HG02623 (cell line): ENCODE data around the gene GARIN5A.
"Not testable (repeated sequence)": the region's sequence is repeated elsewhere in the genome, so short reads cannot be mapped to it uniquely, and the experiment has no call there.

Experiments
- ATAC-seq: cut with Tn5 transposase; IDR thresholded peaks from one replicate; pipeline ENCODE4 v1.9.1; 2021; ENCODE audit warnings: moderate library complexity; ENCODE audit not compliant: unreplicated experiment

GARIN5A gene

GRCh38 chr19:50465986-50466705 is 10.5 kb downstream of the GARIN5A start:
- no peak for ATAC-seq

GRCh38 chr19:50465000-50465399 is 11.6 kb downstream of the GARIN5A start:
- ATAC-seq = no peak

GRCh38 chr19:50464348-50464747 is 12.3 kb downstream of the GARIN5A start:
- ATAC-seq = no peak

GRCh38 chr19:50462970-50463369 is 13.7 kb downstream of the GARIN5A start:
- ATAC-seq = no peak

GRCh38 chr19:50461066-50461875 is 15.4 kb downstream of the GARIN5A start:
- ATAC-seq = no peak

GRCh38 chr19:50460161-50460765 is 16.4 kb downstream of the GARIN5A start:
- no peak for ATAC-seq

- ATAC-seq = no peak
Measured at GRCh38 chr19:50459638-50460037, 17.0 kb downstream of the GARIN5A start.

GRCh38 chr19:50459067-50459456 is 17.6 kb downstream of the GARIN5A start:
- ATAC-seq = no peak

- no peak for ATAC-seq
Measured at GRCh38 chr19:50458396-50459066, 18.1 kb downstream of the GARIN5A start.

GRCh38 chr19:50457300-50457699 is 19.3 kb downstream of the GARIN5A start:
- ATAC-seq = no peak

- no peak for ATAC-seq
Measured at GRCh38 chr19:50455992-50456391, 20.7 kb downstream of the GARIN5A start.

- no peak for ATAC-seq
Measured at GRCh38 chr19:50453243-50453642, 23.4 kb downstream of the GARIN5A start.

- ATAC-seq = no peak
Measured at GRCh38 chr19:50451223-50451534, 25.5 kb downstream of the GARIN5A start.

- ATAC-seq = no peak
Measured at GRCh38 chr19:50450369-50451222, 26.1 kb downstream of the GARIN5A start.

GRCh38 chr19:50449236-50449899 is 27.3 kb downstream of the GARIN5A start:
- ATAC-seq = no peak

GRCh38 chr19:50447750-50448149 is 28.9 kb downstream of the GARIN5A start:
- ATAC-seq = no peak

GRCh38 chr19:50447053-50447452 is 29.6 kb downstream of the GARIN5A start:
- no peak for ATAC-seq

GRCh38 chr19:50444059-50444458 is 32.6 kb downstream of the GARIN5A start:
- ATAC-seq = no peak

GRCh38 chr19:50439130-50439529 is 37.5 kb downstream of the GARIN5A start:
- not testable (repeated sequence) for ATAC-seq

GRCh38 chr19:50437862-50438449 is 38.7 kb downstream of the GARIN5A start:
- no peak for ATAC-seq
